Thyroid gland (tissue), 4 donors: Measurements from ENCODE around the gene ANK3. TPM values are rescaled to one million over a fixed set of nuclear protein-coding genes. Genes with fewer than 3 reads are reported as not detected.

Experiments used
- DNase-seq, 2 donors: peaks; one replicate each; pipeline ENCODE4 v3.0.0-alpha.2; 2019
- H3K27ac ChIP-seq, 3 donors: fragments of 200-600 bp; sonication (generic); 1 replicate in 2 of 3; 2 replicates in 1 of 3; pipeline ENCODE4 v1.5.1; 2016 to 2019; ENCODE audit warnings: mild to moderate bottlenecking in 1 of 3, moderate library complexity in 1 of 3
- H3K27me3 ChIP-seq: fragments of 200-600 bp; sonication (generic); one replicate; pipeline ENCODE4 v1.5.1; 2019
- H3K36me3 ChIP-seq, 2 donors: fragments of 200-600 bp; sonication (generic); one replicate each; pipeline ENCODE4 v1.5.1; 2016 to 2019
- H3K4me1 ChIP-seq, 2 donors: fragments of 200-600 bp; sonication (generic); one replicate each; pipeline ENCODE4 v1.5.1; 2017 to 2019
- H3K4me3 ChIP-seq, 3 donors: fragments of 200-600 bp; sonication (generic); replicated peaks in 1 of 3; 1 replicate in 2 of 3; 2 replicates in 1 of 3; pipeline ENCODE4 v1.5.1; 2016; ENCODE audit warnings: mild to moderate bottlenecking in 1 of 3
- H3K9me3 ChIP-seq: fragments of 200-600 bp; sonication (generic); one replicate; pipeline ENCODE4 v1.5.1; 2017
- CTCF ChIP-seq, 6 experiments: fragments of 200-600 bp in 3 of 6; fragments of 450-650 bp in 3 of 6; sonication (generic) in 3 of 6; IDR thresholded peaks; one replicate each; pipeline ENCODE4 v1.5.1; 2016 to 2019; ENCODE audit warnings: antibody characterized with exemption in 6 of 6, mild to moderate bottlenecking in 2 of 6, inconsistent platforms in 1 of 6, moderate library complexity in 1 of 6
- POLR2A ChIP-seq, 2 donors: fragments of 450-650 bp; IDR thresholded peaks; one replicate each; pipeline ENCODE4 v1.6.1; 2017; ENCODE audit warnings: antibody characterized with exemption in 2 of 2, mild to moderate bottlenecking in 2 of 2, moderate library complexity in 1 of 2
- WGBS, 2 donors: methylation state at CpG; one replicate each; pipeline ENCODE4 v1.1.5; 2017; 5-methylcytosine and 5-hydroxymethylcytosine counted together
- intact Hi-C: fragments of 100-400 bp; cut with DNase I; formaldehyde crosslinking; loops from one replicate; pipeline ENCODE4 v1.15.1; 2023
- total RNA-seq, 4 donors: library from RNA; depleted of rRNA; stranded (reverse); fragments of >200 nt; gene quantifications; one replicate each; pipeline ENCODE4 v1.2.3, GENCODE V29; 2016

Gene ANK3
- total RNA-seq, 4 donors from 2014 or later = 56.6 to 118 (median 115) TPM

DNA sequence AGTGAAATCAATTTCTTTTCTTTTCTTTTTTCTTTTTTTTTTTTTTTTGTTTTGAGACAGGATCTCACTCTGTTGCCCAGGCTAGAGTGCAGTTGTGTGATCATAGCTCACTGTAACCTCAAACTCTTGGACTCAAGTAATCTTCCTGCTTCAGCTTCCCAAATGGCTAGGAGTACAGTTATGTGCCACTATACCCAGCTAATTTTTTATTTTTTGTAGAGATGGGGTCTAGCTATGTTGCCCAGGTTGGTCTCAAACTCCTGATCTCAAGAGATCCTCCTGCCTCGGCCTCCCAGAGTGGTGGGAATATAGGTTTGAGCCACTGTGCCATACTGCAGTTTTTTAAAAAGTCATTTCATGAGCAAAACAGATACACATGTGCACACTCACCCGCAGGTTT lies 79.8 kb downstream of the ANK3 start:
- WGBS, 2 donors = 92 to 93% methylated on average over 2 of the region's 2 CpGs
- intact Hi-C loops = no loop called here
- Histone ChIP-seq H3K9me3 (no peaks in the 10 kb centered on the region), H3K27me3 (no peaks in the 10 kb centered on the region), H3K27ac (peak overlapping the region in 2 of 3 donors; percentile 50 to 77), H3K36me3 (no peaks in the 10 kb centered on the region), H3K4me1 (peaks cover 14 to 18% of the 10 kb centered on the region in 2 donors), H3K4me3 (no peak overlapping the region)
- DNase-seq = no peak
- TF ChIP-seq CTCF (IDR thresholded peaks at IDR 0.05) (no peak), POLR2A (IDR thresholded peaks at IDR 0.05) (no peak)

DNA sequence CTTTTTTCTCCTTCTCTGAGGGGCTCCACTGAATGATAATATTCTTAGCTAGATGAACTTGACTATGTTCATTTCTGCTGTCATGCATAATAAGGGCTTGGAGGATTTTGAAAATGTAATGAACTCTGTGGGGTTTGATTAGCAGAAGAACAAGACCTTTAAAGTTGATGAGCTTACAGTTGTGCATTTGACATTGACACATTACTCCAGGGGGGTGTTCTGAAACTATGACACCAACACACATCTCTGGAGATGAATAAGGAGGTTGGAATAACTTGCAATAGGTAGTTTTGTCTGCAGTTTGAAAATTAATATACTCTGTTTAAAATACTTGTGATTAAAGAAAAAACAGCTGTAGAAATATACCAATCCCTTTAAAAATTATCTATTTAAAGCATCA lies 80.3 kb downstream of the ANK3 start:
- TF ChIP-seq POLR2A (IDR thresholded peaks at IDR 0.05) (no peak), CTCF (IDR thresholded peaks at IDR 0.05) (no peak)
- Histone ChIP-seq H3K9me3 (no peaks in the 10 kb centered on the region), H3K36me3 (no peaks in the 10 kb centered on the region)

DNA sequence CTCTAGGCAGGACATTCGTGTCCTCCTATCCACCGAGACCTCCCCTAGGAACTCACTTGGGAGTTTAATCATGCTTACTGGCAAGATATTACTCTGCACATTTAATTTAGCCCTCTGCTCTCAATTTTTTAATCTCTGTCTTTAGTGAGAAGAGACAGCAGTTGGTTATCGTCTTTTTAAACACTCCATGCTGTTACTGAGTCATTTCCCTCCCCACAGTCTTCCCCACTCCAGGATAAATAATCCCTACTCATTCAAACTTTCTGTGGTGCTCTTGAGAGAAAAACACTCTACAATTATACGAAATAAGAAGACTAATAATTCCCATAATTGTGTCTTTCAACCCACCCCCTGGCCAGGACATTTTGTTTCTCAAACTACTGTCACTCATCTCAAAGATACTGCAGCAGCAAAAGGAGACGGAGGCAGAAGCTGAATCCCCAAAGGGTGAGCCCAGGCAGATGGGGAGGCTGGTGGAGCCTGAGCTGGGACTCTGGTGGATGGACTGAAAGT lies 84.2 kb downstream of the ANK3 start:
- TF ChIP-seq CTCF (IDR thresholded peaks at IDR 0.05) = no peak
- no peak for TF ChIP-seq POLR2A (IDR thresholded peaks at IDR 0.05)
- H3K27ac ChIP-seq = no peak overlapping the region

More for the DNA sequence above, 80.3 kb downstream of the ANK3 start:
- intact Hi-C loops = no loop called here
- no peak for DNase-seq
- Histone ChIP-seq H3K4me1 (peaks cover 14 to 16% of the 10 kb centered on the region in 2 donors), H3K27me3 (no peaks in the 10 kb centered on the region), H3K4me3 (no peak overlapping the region), H3K27ac (no peak overlapping the region)

GRCh38 chr10:60304829-60305379 lies 84.8 kb downstream of the ANK3 start:
- WGBS, 2 donors = 88% methylated on average over 2 of the region's 2 CpGs
- no peak for TF ChIP-seq CTCF (IDR thresholded peaks at IDR 0.05)
- Histone ChIP-seq H3K36me3 (no peaks in the 10 kb centered on the region), H3K9me3 (no peaks in the 10 kb centered on the region), H3K27ac (no peak overlapping the region), H3K4me3 (no peak overlapping the region), H3K4me1 (peaks cover 4 to 12% of the 10 kb centered on the region in 2 donors), H3K27me3 (no peaks in the 10 kb centered on the region)
- intact Hi-C loops = no loop called here
- DNase-seq = no peak

More for the DNA sequence above, 84.2 kb downstream of the ANK3 start:
- H3K4me1 ChIP-seq = peaks cover 7 to 9% of the 10 kb centered on the region in 2 donors
- H3K27me3 ChIP-seq = no peaks in the 10 kb centered on the region
- no peaks in the 10 kb centered on the region for H3K9me3 ChIP-seq
- H3K4me3 ChIP-seq = no peak overlapping the region
- no peaks in the 10 kb centered on the region for H3K36me3 ChIP-seq
- WGBS, 2 donors = 72 to 75% methylated on average over 5 of the region's 5 CpGs
- intact Hi-C loops = no loop called here
- no peak for DNase-seq

DNA sequence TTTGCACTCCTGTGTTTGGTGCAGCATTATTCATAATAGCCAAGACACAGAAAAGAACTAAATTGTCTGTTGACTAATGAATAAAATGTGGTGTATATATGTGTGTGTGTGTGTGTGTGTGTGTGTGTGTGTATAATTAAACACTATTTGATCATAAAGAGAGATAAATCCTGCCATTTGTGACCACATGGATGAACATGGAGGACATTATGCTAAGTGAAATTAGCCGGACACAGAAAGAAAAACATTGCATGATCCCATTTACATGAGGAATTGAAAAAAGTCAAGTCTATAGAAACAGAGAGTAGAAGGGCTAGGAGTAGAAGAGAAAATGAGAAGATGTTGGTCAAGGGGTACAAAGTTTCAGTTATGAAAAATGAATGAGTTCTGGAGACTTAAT lies 85.9 kb downstream of the ANK3 start:
- Histone ChIP-seq H3K27me3 (no peaks in the 10 kb centered on the region), H3K9me3 (no peaks in the 10 kb centered on the region), H3K27ac (no peak overlapping the region), H3K36me3 (no peaks in the 10 kb centered on the region), H3K4me1 (peaks cover 4 to 12% of the 10 kb centered on the region in 2 donors), H3K4me3 (no peak overlapping the region)
- no peak for DNase-seq
- 95 to 98% methylated on average over 1 of the region's 1 CpG for WGBS, 2 donors
- TF ChIP-seq CTCF (IDR thresholded peaks at IDR 0.05) = no peak
- no peak for TF ChIP-seq POLR2A (IDR thresholded peaks at IDR 0.05)
- intact Hi-C loops = no loop called here
